A673 (cell line): Measurements from ENCODE around the gene SCARB1. TPM values are rescaled to one million over a fixed set of nuclear protein-coding genes. Genes with fewer than 3 reads are reported as not detected.

ENCODE experiments used
- BruUV-seq: library from RNA; stranded (reverse); fragments of 400-500 nt; replicated peaks from 2 replicates; lab custom pipeline; 2021; lab: Mats Ljungman, UMichigan
- CTCF ChIA-PET: fragments of 300-600 bp; sonication (Branson Sonifier 250); formaldehyde crosslinking; loops from one replicate; lab custom pipeline; 2022; ENCODE audit warnings: antibody characterized with exemption; lab: Charles Lee
- POLR2A ChIA-PET: fragments of 300-600 bp; sonication (Branson Sonifier 250); formaldehyde crosslinking; loops from one replicate; lab custom pipeline; 2022; ENCODE audit warnings: antibody characterized with exemption; ENCODE audit not compliant: low non-redundant PET; lab: Charles Lee
- DNase-seq: peaks from one replicate; pipeline ENCODE4 v3.0.0-alpha.2; 2015; ENCODE audit warnings: low spot score
- H3K27ac ChIP-seq: fragments of 200-600 bp; sonication (generic); 2 replicates; pipeline ENCODE4 v1.5.1; 2016; ENCODE audit warnings: mixed run types, low read depth, mild to moderate bottlenecking, mixed read lengths, antibody characterized with exemption, low read length; ENCODE audit not compliant: poor library complexity, severe bottlenecking
- H3K27me3 ChIP-seq: fragments of 200-600 bp; sonication (generic); replicated peaks from 2 replicates; pipeline ENCODE4 v1.6.1; 2017; ENCODE audit warnings: mixed run types, low read depth, mild to moderate bottlenecking, mixed read lengths, antibody characterized with exemption, low read length; ENCODE audit not compliant: insufficient read depth, poor library complexity
- H3K36me3 ChIP-seq: fragments of 200-600 bp; sonication (generic); 2 replicates; pipeline ENCODE4 v1.6.1; 2016; ENCODE audit warnings: mixed run types, mild to moderate bottlenecking, mixed read lengths, antibody characterized with exemption, low read length; ENCODE audit not compliant: insufficient read depth, poor library complexity, severe bottlenecking
- H3K4me1 ChIP-seq: fragments of 200-600 bp; sonication (generic); 2 replicates; pipeline ENCODE4 v1.6.1; 2017; ENCODE audit warnings: mixed run types, mild to moderate bottlenecking, mixed read lengths, antibody characterized with exemption, low read length; ENCODE audit not compliant: insufficient read depth, poor library complexity, severe bottlenecking
- H3K4me3 ChIP-seq: fragments of 200-600 bp; sonication (generic); 2 replicates; pipeline ENCODE4 v1.5.1; 2016; ENCODE audit warnings: low read depth, mixed run types, mild to moderate bottlenecking, mixed read lengths, low read length; ENCODE audit not compliant: poor library complexity, severe bottlenecking
- H3K9me3 ChIP-seq: fragments of 200-600 bp; sonication (generic); 2 replicates; pipeline ENCODE4 v1.6.1; 2016; ENCODE audit warnings: mixed run types, low read depth, mild to moderate bottlenecking, mixed read lengths, antibody characterized with exemption, low read length; ENCODE audit not compliant: poor library complexity, severe bottlenecking
- EZH2 ChIP-seq: fragments of 200-600 bp; sonication (generic); IDR thresholded peaks from 2 replicates; pipeline ENCODE4 v1.6.1; 2017; ENCODE audit warnings: borderline replicate concordance, low read depth, mild to moderate bottlenecking, mixed read lengths, antibody characterized with exemption, low read length; ENCODE audit not compliant: poor library complexity, severe bottlenecking
- intact Hi-C: fragments of 100-400 bp; cut with micrococcal nuclease; formaldehyde crosslinking; loops from one replicate; pipeline ENCODE4 v1.10.0; 2022; ENCODE audit not compliant: unreplicated experiment
- total RNA-seq: library from RNA; stranded (reverse); gene quantifications from 2 replicates; pipeline ENCODE4 v1.2.3, GENCODE V29; 2021
- TF ChIP-seq, protein P1 (sequence below): fragments of 300-800, 200-600 bp; sonication (generic); conservative IDR thresholded peaks from 2 replicates; pipeline ENCODE4 v1.5.1; 2017; ENCODE audit warnings: low read depth, mild to moderate bottlenecking, antibody characterized with exemption, low read length, moderate library complexity, mixed read lengths

Gene SCARB1
- total RNA-seq, 1 experiment from 2014 or later = 74.6 TPM

DNA sequence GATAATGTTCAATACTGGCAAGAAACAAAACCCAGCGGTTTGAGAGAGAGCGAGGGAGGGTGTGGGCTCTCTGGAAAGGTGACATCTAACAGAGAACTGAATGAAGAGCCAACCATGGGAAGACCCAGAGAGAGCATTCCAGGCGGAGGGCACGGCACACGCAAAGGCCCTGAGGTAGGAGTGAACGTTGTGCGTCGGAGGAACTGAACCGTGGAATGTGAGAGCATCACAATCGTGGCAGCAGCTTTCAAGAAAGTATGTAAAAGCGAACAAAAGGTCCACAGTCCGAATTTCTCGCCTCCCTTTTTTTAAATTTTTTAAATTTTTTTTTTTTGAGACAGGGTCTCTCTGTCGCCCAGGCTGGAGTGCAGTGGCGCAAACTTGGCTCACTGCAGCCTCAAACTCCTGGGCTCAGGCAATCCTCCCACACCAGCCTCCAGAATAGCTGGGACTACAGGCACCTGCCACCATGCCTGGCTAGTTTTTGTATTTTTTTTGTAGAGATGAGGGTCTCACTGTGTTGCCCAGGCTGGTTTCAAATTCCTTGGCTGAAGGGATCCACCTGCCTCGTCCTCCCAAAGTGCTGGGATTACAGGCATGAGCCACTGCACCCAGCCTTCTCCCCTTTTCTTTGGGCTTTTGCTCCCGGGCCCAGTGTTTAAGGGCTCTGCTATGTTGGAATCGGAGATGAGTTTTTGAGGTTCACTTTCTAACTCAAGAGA is 15.3 kb upstream of the SCARB1 start:
- no peak overlapping the region for H3K4me3 ChIP-seq
- no peaks in the 10 kb centered on the region for H3K27me3 ChIP-seq
- no peak for DNase-seq
- no peaks in the 10 kb centered on the region for H3K4me1 ChIP-seq
- H3K36me3 ChIP-seq = no peaks in the 10 kb centered on the region
- no peak overlapping the region for H3K27ac ChIP-seq
- TF ChIP-seq, protein P1, sequence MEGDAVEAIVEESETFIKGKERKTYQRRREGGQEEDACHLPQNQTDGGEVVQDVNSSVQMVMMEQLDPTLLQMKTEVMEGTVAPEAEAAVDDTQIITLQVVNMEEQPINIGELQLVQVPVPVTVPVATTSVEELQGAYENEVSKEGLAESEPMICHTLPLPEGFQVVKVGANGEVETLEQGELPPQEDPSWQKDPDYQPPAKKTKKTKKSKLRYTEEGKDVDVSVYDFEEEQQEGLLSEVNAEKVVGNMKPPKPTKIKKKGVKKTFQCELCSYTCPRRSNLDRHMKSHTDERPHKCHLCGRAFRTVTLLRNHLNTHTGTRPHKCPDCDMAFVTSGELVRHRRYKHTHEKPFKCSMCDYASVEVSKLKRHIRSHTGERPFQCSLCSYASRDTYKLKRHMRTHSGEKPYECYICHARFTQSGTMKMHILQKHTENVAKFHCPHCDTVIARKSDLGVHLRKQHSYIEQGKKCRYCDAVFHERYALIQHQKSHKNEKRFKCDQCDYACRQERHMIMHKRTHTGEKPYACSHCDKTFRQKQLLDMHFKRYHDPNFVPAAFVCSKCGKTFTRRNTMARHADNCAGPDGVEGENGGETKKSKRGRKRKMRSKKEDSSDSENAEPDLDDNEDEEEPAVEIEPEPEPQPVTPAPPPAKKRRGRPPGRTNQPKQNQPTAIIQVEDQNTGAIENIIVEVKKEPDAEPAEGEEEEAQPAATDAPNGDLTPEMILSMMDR = no peak
- no peak for TF ChIP-seq EZH2
- CTCF ChIA-PET = no interaction called here
- intact Hi-C loops = no loop called here
- POLR2A ChIA-PET = no interaction called here
- no TSS peak for BruUV-seq
- H3K9me3 ChIP-seq = no peaks in the 10 kb centered on the region

- Histone ChIP-seq H3K4me3 (no peak overlapping the region), H3K4me1 (no peaks in the 10 kb centered on the region), H3K27me3 (no peaks in the 10 kb centered on the region), H3K36me3 (no peaks in the 10 kb centered on the region), H3K27ac (no peak overlapping the region), H3K9me3 (no peaks in the 10 kb centered on the region)
- TF ChIP-seq, protein P1 = no peak
- TF ChIP-seq EZH2 = no peak
- POLR2A ChIA-PET = no interaction called here
- BruUV-seq = no TSS peak
- no peak for DNase-seq
- intact Hi-C loops = no loop called here
- CTCF ChIA-PET = no interaction called here
Measured at GRCh38 chr12:124877423-124877822, 13.8 kb upstream of the SCARB1 start.

DNA sequence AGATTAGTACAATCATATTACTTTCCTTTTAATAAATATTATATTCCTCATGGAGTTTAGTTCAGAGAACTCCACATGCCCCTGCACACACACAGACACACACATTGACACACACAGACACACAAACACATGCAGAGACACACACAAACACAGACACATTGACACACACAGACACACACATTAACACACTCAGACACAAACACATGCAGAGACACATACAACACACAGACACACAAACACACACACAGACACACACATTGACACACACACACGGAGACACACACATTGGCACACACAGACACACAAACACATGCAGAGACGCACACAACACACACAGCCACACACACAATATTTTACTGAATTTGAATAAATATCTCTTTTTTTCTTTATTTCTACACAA is 12.5 kb upstream of the SCARB1 start:
- H3K27ac ChIP-seq = no peak overlapping the region
- no peaks in the 10 kb centered on the region for H3K36me3 ChIP-seq
- no peaks in the 10 kb centered on the region for H3K9me3 ChIP-seq
- CTCF ChIA-PET = no interaction called here
- TF ChIP-seq EZH2 = no peak
- TF ChIP-seq, protein P1 = no peak
- H3K4me3 ChIP-seq = no peak overlapping the region
- H3K27me3 ChIP-seq = no peaks in the 10 kb centered on the region
- H3K4me1 ChIP-seq = no peaks in the 10 kb centered on the region
- POLR2A ChIA-PET = no interaction called here
- BruUV-seq = no TSS peak
- intact Hi-C loops = no loop called here
- no peak for DNase-seq
